Gastrocnemius medialis (tissue), 4 donors: Measurements from ENCODE around the gene SYT1. TPM values are rescaled to one million over a fixed set of nuclear protein-coding genes. Genes with fewer than 3 reads are reported as not detected.

Experiments
- ATAC-seq, 2 donors: fragments of 150-250 bp; one replicate each; pipeline ENCODE4 v1.9.1; 2016
- DNase-seq, 2 donors: peaks; one replicate each; pipeline ENCODE4 v3.0.0-alpha.2; 2019
- H3K27ac ChIP-seq, 4 donors: fragments of 200-600 bp; sonication (generic); 1 replicate in 1 of 4; 2 replicates in 3 of 4; pipeline ENCODE4 v1.5.1; 2016 to 2018; ENCODE audit warnings: mild to moderate bottlenecking in 2 of 4, moderate library complexity in 1 of 4
- H3K27me3 ChIP-seq, 3 donors: fragments of 200-600 bp; sonication (generic) in 2 of 3; 1 replicate in 1 of 3; 2 replicates in 2 of 3; pipeline versions ENCODE4 v1.5.1 to v1.6.0; 2016 to 2019; ENCODE audit warnings: mild to moderate bottlenecking in 1 of 3, moderate library complexity in 1 of 3
- H3K36me3 ChIP-seq, 2 donors: fragments of 200-600 bp; sonication (generic) in 1 of 2; one replicate each; pipeline ENCODE4 v1.5.1; 2017 to 2018
- H3K4me1 ChIP-seq, 2 donors: fragments of 200-600 bp; sonication (generic) in 1 of 2; one replicate each; pipeline ENCODE4 v1.5.1; 2016 to 2017; ENCODE audit warnings: mild to moderate bottlenecking in 2 of 2
- H3K4me3 ChIP-seq, 4 donors: fragments of 200-600 bp; sonication (generic) in 3 of 4; 1 replicate in 1 of 4; 2 replicates in 3 of 4; pipeline ENCODE4 v1.5.1; 2016 to 2019; ENCODE audit warnings: mild to moderate bottlenecking in 2 of 4
- H3K9me3 ChIP-seq, 3 donors: fragments of 200-600 bp; sonication (generic) in 2 of 3; 1 replicate in 1 of 3; 2 replicates in 2 of 3; pipeline ENCODE4 v1.5.1; 2016 to 2019
- CTCF ChIP-seq, 5 experiments: fragments of 450-650 bp in 3 of 5; fragments of 200-600 bp in 2 of 5; sonication (generic) in 2 of 5; IDR thresholded peaks in 4 of 5; conservative IDR thresholded peaks in 1 of 5; 1 replicate in 4 of 5; 2 replicates in 1 of 5; pipeline ENCODE4 v1.5.1; 2016 to 2019; ENCODE audit warnings: antibody characterized with exemption in 5 of 5, mild to moderate bottlenecking in 3 of 5, moderate library complexity in 3 of 5
- POLR2A ChIP-seq, 2 donors: fragments of 450-650 bp; IDR thresholded peaks; one replicate each; pipeline ENCODE4 v1.6.1; 2017; ENCODE audit warnings: antibody characterized with exemption in 2 of 2, mild to moderate bottlenecking in 2 of 2, moderate library complexity in 2 of 2
- in situ Hi-C, 4 donors: fragments of 200-750 bp; cut with MboI; loops; one replicate each; pipeline versions ENCODE4 v1.15.0 to v1.8.0; 2017; ENCODE audit warnings: low sequenced_read_pairs in 4 of 4
- intact Hi-C: fragments of 100-400 bp; cut with DNase I; formaldehyde crosslinking; loops from one replicate; pipeline ENCODE4 v1.15.1; 2023; ENCODE audit warnings: low total_unique reads
- total RNA-seq, 4 donors: library from RNA; depleted of rRNA; stranded (reverse); fragments of >200 nt; gene quantifications; one replicate each; pipeline versions ENCODE4 v1.1.0 to v1.2.3, GENCODE V29; 2016

The SYT1 gene
- total RNA-seq, 4 donors from 2014 or later, result 0.13 to 0.88 TPM; not detected in 2

GRCh38 chr12:79119796-79120195 lies 255.2 kb downstream of the SYT1 start:
- H3K4me1 ChIP-seq, result no peaks in the 10 kb centered on the region
- no peaks in the 10 kb centered on the region for H3K36me3 ChIP-seq
- no peaks in the 10 kb centered on the region for H3K27me3 ChIP-seq
- ATAC-seq, result no peak
- no peak overlapping the region for H3K4me3 ChIP-seq
- H3K27ac ChIP-seq, result no peak overlapping the region
- TF ChIP-seq POLR2A (IDR thresholded peaks at IDR 0.05) (no peak), CTCF (IDR thresholded peaks at IDR 0.05 in 4 of 5, conservative IDR thresholded peaks at IDR 0.05 in 1 of 5) (no peak)
- in situ Hi-C loops, result no loop called here
- DNase-seq, result no peak
- H3K9me3 ChIP-seq, result no peaks in the 10 kb centered on the region
- intact Hi-C loops, result no loop called here

GRCh38 chr12:79121486-79121885 lies 256.9 kb downstream of the SYT1 start:
- intact Hi-C loops, result no loop called here

GRCh38 chr12:79124385-79124784 lies 259.8 kb downstream of the SYT1 start:
- DNase-seq (no peak), ATAC-seq (no peak)
- Histone ChIP-seq H3K36me3 (no peaks in the 10 kb centered on the region), H3K4me1 (no peaks in the 10 kb centered on the region), H3K27me3 (no peaks in the 10 kb centered on the region), H3K27ac (no peak overlapping the region), H3K9me3 (no peaks in the 10 kb centered on the region), H3K4me3 (no peak overlapping the region)
- in situ Hi-C loops (no loop called here), intact Hi-C loops (no loop called here)
- no peak for TF ChIP-seq CTCF (IDR thresholded peaks at IDR 0.05 in 4 of 5, conservative IDR thresholded peaks at IDR 0.05 in 1 of 5)
- no peak for TF ChIP-seq POLR2A (IDR thresholded peaks at IDR 0.05)

More at GRCh38 chr12:79121486-79121885, 256.9 kb downstream of the SYT1 start:
- in situ Hi-C loops, result no loop called here
- TF ChIP-seq CTCF (IDR thresholded peaks at IDR 0.05 in 4 of 5, conservative IDR thresholded peaks at IDR 0.05 in 1 of 5) (no peak), POLR2A (IDR thresholded peaks at IDR 0.05) (no peak)
- H3K27me3 ChIP-seq, result no peaks in the 10 kb centered on the region
- H3K27ac ChIP-seq, result no peak overlapping the region
- no peaks in the 10 kb centered on the region for H3K36me3 ChIP-seq
- DNase-seq (no peak), ATAC-seq (no peak)
- H3K4me1 ChIP-seq, result no peaks in the 10 kb centered on the region
- no peaks in the 10 kb centered on the region for H3K9me3 ChIP-seq
- no peak overlapping the region for H3K4me3 ChIP-seq

GRCh38 chr12:79125358-79125757 lies 260.8 kb downstream of the SYT1 start:
- in situ Hi-C loops (no loop called here), intact Hi-C loops (no loop called here)
- Histone ChIP-seq H3K4me1 (no peaks in the 10 kb centered on the region), H3K9me3 (no peaks in the 10 kb centered on the region), H3K36me3 (no peaks in the 10 kb centered on the region), H3K27me3 (no peaks in the 10 kb centered on the region), H3K4me3 (no peak overlapping the region), H3K27ac (no peak overlapping the region)
- ATAC-seq (no peak), DNase-seq (no peak)
- no peak for TF ChIP-seq POLR2A (IDR thresholded peaks at IDR 0.05)
- no peak for TF ChIP-seq CTCF (IDR thresholded peaks at IDR 0.05 in 4 of 5, conservative IDR thresholded peaks at IDR 0.05 in 1 of 5)

GRCh38 chr12:79127271-79127751 lies 262.7 kb downstream of the SYT1 start:
- in situ Hi-C loops (no loop called here), intact Hi-C loops (no loop called here)
- Histone ChIP-seq H3K9me3 (no peaks in the 10 kb centered on the region), H3K27ac (no peak overlapping the region), H3K36me3 (no peaks in the 10 kb centered on the region), H3K4me1 (no peaks in the 10 kb centered on the region), H3K27me3 (no peaks in the 10 kb centered on the region), H3K4me3 (no peak overlapping the region)
- ATAC-seq, result no peak
- DNase-seq, result no peak
- TF ChIP-seq CTCF (IDR thresholded peaks at IDR 0.05 in 4 of 5, conservative IDR thresholded peaks at IDR 0.05 in 1 of 5), result no peak
- TF ChIP-seq POLR2A (IDR thresholded peaks at IDR 0.05), result no peak
